HG03095 (cell line): Measurements from ENCODE around the gene CLCN7.

Experiments
- ATAC-seq: cut with Tn5 transposase; IDR thresholded peaks from one replicate; pipeline ENCODE4 v1.9.1; 2021; ENCODE audit warnings: moderate library complexity; ENCODE audit not compliant: unreplicated experiment

CLCN7 gene

GRCh38 chr16:1503110-1503955 is 28.5 kb upstream of the CLCN7 start:
- ATAC-seq = no peak

DNA sequence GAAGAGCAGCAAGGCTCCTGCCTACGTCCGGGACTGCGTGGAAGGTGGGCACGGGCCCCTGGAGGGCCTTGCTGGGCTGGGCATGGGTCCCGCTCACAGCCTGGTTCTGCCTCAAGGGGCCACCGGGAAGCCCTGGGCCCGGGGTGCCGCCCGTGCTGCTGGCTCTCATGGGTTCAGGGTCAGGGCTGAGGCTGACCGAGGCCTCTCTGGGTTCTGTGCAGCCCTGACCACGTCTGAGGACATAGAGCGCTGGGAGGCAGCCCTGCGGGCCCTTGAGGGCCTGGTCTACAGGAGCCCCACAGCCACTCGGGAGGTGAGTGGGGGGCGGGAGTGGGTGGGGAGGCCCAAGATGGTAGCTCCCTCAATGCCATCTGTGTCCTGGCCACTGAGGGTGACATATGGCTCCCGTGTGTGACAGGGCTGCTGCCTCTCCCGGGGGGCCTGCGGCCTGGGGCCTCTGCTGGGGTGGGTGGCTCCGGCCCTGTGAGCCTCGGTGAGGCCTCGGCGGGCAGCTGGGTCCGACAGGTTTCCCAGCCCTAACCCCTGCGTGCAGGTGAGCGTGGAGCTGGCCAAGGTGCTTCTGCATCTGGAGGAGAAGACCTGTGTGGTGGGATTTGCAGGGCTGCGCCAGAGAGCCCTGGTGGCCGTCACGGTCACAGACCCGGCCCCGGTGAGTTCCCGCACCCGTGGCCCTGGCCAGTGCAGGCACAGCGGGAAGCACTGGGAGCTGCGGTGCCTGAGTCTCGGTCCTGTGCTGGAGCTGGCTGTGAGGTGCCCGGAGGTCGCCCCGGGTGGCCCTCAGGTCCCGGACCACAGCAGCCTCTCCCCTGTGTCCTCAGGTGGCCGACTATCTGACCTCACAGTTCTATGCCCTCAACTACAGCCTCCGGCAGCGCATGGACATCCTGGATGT is 27.5 kb upstream of the CLCN7 start:
- no peak for ATAC-seq

GRCh38 chr16:1501630-1502029 is 26.8 kb upstream of the CLCN7 start:
- ATAC-seq = no peak

- no peak for ATAC-seq
Observed at GRCh38 chr16:1500465-1501150, 25.8 kb upstream of the CLCN7 start.

DNA sequence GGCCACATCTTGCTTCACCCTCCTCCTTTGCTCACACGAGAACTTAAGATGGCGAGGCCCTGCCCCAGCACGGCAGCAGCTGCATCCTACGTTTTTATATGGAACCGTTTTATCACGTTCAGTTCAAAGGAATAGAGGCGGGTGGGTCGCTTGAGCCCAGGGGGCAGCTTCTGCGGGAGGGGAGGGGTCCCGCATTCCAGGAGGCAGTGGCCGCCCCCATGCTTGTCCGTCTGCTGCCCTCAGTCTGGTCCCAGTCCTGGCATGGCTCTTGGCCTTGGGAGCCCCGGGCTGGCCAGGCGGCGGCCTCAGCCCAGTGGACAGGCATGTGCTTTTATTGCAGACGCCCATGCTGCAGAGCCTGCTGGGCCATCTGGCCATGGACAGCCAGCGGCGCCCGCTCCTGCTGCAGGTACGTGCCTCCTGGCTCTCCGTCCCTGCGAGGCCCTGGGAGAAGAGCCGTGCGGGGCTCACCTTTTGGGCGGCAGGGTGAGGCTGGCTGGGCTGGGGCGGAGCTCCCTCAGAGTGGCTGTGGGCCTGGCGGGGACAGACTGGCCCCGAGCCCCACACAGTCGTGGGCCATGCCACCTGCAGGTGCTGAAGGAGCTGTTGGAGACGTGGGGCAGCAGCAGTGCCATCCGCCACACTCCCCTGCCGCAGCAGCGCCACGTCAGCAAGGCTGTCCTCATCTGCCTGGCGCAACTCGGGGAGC is 25.1 kb upstream of the CLCN7 start:
- ATAC-seq = no peak

GRCh38 chr16:1498899-1499676 is 24.3 kb upstream of the CLCN7 start:
- ATAC-seq = no peak

GRCh38 chr16:1497014-1497598 is 22.3 kb upstream of the CLCN7 start:
- ATAC-seq = no peak

- no peak for ATAC-seq
Observed at GRCh38 chr16:1496464-1496863, 21.6 kb upstream of the CLCN7 start.

GRCh38 chr16:1495889-1496262 is 21.0 kb upstream of the CLCN7 start:
- ATAC-seq = no peak

DNA sequence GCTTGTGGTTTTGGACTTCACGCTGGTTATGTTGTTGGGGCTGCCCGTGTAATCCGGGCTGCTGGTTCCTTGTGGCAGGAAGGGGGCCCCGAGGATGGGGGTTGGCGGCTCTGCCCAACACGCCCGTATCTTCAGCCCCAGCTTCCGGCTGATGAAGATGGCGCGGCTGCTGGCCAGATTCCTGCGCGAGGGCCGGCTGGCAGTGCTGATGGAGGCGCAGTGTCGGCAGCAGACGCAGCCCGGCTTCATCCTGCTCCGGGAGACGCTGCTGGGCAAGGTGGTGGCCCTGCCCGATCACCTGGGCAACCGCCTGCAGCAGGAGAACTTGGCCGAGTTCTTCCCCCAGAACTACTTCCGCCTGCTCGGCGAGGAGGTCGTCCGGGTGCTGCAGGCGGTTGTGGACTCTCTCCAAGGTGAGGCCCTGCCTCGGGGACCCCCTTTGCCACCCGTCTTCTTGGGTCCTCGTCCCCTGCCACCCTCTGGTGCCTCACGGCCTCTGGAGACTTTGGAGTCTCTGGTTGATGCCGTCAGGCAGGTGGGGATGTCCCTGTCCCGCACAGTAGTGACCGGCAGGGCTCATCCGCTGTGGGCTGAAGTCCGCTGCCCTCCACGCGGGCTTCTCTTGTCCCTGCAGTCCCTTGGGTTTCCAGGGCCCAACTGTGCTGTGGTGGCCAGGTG is 20.5 kb upstream of the CLCN7 start:
- ATAC-seq = no peak

GRCh38 chr16:1494711-1495110 is 19.9 kb upstream of the CLCN7 start:
- no peak for ATAC-seq

DNA sequence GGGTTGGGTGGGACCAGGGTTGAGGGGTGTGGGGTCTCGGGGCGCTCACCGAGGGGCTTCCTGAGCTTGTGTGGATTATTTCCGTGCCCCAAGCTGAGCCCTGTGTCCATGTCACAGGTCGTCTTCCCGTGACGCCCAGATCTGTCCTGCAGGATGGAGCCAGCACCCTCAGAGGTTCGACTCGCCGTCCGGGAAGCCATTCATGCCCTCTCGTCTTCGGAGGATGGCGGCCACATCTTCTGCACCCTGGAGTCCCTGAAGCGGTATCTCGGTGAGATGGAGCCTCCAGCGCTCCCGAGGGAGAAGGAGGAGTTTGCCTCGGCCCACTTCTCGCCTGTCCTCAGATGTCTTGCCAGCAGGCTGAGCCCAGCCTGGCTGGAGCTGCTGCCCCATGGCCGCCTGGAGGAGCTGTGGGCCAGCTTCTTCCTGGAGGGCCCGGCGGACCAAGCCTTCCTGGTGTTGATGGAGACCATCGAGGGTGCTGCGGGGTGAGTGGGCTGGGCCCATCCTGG is 19.4 kb upstream of the CLCN7 start:
- ATAC-seq = no peak

DNA sequence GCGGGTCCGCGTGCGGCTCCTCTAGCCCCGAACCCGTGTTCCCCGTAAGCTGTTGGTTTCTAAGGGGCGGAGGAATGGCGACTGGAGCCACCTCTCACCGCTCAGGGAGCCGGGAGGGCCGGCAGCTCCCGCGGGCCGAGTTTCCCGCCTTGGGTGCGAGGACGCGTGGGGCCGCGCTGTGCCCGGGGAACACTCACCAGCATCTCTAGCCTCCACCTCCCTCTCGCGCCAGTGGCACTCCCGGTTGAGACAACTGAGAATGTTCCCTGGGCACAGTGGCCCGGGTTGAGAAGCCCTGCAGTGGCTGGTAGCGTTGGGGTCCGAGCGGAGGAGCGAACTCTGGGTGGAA is 18.9 kb upstream of the CLCN7 start:
- ATAC-seq = no peak

- ATAC-seq = peak; percentile 46
Observed at GRCh38 chr16:1492923-1493745, 18.3 kb upstream of the CLCN7 start, which contains the start of gene TELO2. TELO2 (plus strand) TSS chr16:1493360; CDS start chr16:1494282, 922 bp downstream.

- no peak for ATAC-seq
Observed at GRCh38 chr16:1492082-1492922, 17.5 kb upstream of the CLCN7 start.

GRCh38 chr16:1491327-1491726 is 16.5 kb upstream of the CLCN7 start:
- ATAC-seq = no peak

DNA sequence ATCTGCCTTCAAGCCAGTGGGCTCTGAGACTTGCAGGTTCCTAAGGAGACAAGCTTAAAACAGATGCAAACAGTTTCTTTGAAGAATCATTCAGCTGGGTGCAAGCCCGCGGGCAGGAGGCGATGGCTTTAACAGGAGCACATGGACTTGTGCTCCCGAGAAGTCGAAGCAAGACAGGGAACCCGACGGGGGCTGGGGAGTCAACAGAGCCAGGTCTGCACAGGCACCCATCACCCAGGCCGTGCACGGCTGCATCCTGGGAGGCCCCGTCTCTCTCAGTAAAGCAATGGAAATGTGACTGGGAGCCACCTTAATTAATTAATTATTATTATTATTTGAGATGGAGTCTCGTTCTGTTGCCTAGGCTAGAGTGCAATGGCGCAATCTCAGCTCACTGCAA is 14.2 kb upstream of the CLCN7 start:
- ATAC-seq = no peak
